GM06990 (cell line): ENCODE results near the gene SLC45A1.

Source experiments
- DNase-seq: peaks from one replicate; pipeline ENCODE4 v3.0.0-alpha.2; 2011; ENCODE audit not compliant: insufficient read length; ENCODE audit errors: extremely low read depth
- H3K27me3 ChIP-seq: replicated peaks from 2 replicates; pipeline ENCODE4 v1.6.0; 2011; ENCODE audit warnings: low read length; ENCODE audit not compliant: control insufficient read depth, insufficient read depth
- H3K36me3 ChIP-seq: 2 replicates; pipeline ENCODE4 v1.5.1; 2011; ENCODE audit warnings: low read length; ENCODE audit not compliant: control insufficient read depth, insufficient read depth
- H3K4me3 ChIP-seq: replicated peaks from 2 replicates; pipeline ENCODE4 v1.5.1; 2011; ENCODE audit warnings: low read depth, mild to moderate bottlenecking, control low read depth, low read length
- CTCF ChIP-seq: IDR thresholded peaks from 2 replicates; pipeline ENCODE4 v1.5.1; 2011; ENCODE audit warnings: low read length, control low read depth, mild to moderate bottlenecking, inconsistent platforms; ENCODE audit not compliant: insufficient read depth, poor library complexity, severe bottlenecking

Gene SLC45A1

GRCh38 chr1:8332806-8333205, 14.9 kb downstream of the SLC45A1 start:
- DNase-seq = no peak
- H3K4me3 ChIP-seq = no peak overlapping the region
- no peak for TF ChIP-seq CTCF

GRCh38 chr1:8333246-8333987, 15.5 kb downstream of the SLC45A1 start:
- H3K36me3 ChIP-seq = no peaks in the 10 kb centered on the region
- no peak overlapping the region for H3K4me3 ChIP-seq
- H3K27me3 ChIP-seq = no peaks in the 10 kb centered on the region
- no peak for DNase-seq
- TF ChIP-seq CTCF = no peak

More at GRCh38 chr1:8332806-8333205, 14.9 kb downstream of the SLC45A1 start:
- Histone ChIP-seq H3K36me3 (no peaks in the 10 kb centered on the region), H3K27me3 (no peaks in the 10 kb centered on the region)

- Histone ChIP-seq H3K27me3 (no peaks in the 10 kb centered on the region), H3K4me3 (no peak overlapping the region), H3K36me3 (no peaks in the 10 kb centered on the region)
- TF ChIP-seq CTCF = no peak
- DNase-seq = no peak
These were observed 16.4 kb downstream of the SLC45A1 start for GRCh38 chr1:8334106-8334851.

- TF ChIP-seq CTCF = no peak
- DNase-seq = no peak
- Histone ChIP-seq H3K4me3 (no peak overlapping the region), H3K36me3 (no peaks in the 10 kb centered on the region), H3K27me3 (no peaks in the 10 kb centered on the region)
These were observed 17.3 kb downstream of the SLC45A1 start for GRCh38 chr1:8335246-8335645.

GRCh38 chr1:8337776-8338525, 20.0 kb downstream of the SLC45A1 start:
- H3K4me3 ChIP-seq = no peak overlapping the region
- no peaks in the 10 kb centered on the region for H3K27me3 ChIP-seq
- no peaks in the 10 kb centered on the region for H3K36me3 ChIP-seq
- no peak for TF ChIP-seq CTCF
- no peak for DNase-seq
